Kidney glomerular epithelial cell (primary cell): ENCODE measurements around the gene MSANTD1.

Source experiments
- DNase-seq: peaks from one replicate; lab custom pipeline; 2025; lab: John Stamatoyannopoulos, UW

Gene MSANTD1

GRCh38 chr4:3248811-3249661, at the start of gene MSANTD1:
TSS of gene MSANTD1 (plus strand) at chr4:3249159. CDS start at chr4:3249223, 64 bp downstream.
- no peak for DNase-seq

- DNase-seq, result no peak
Measured at GRCh38 chr4:3199653-3200422, 49.1 kb upstream of the MSANTD1 start.

DNA sequence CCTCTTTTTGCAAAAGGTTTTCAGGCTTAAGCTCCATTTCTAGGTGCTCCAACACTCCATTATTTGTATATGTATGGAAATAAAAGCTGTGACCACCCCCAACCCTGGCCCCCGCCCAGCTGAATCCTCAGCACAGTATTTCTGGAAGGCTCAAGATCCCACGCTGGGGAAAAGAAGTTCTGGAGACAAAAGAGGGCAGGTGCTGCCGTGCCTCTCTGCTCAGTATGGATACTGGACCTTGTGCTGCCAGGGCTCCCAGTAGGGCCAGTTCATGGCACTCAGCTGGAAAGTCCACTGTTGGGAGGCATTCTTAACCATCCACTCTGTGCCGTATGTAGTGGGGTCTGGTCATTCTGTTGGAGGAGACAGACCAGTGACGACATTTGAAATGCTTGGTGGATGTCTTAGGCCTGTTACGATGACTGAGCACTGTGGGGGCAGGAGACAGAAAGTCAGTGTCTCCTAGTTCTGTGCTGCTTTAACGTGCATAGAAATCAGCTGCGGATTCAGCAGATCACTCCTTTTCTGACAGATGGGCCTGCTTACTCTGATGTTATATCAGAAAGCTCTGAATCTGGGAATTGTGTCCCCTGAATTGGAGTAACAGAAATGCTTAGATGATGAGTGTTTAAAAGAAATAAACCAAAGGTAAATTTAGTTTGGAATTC, 48.4 kb upstream of the MSANTD1 start:
- DNase-seq, result no peak

- DNase-seq, result no peak
Measured at GRCh38 chr4:3201718-3202702, 46.9 kb upstream of the MSANTD1 start.

GRCh38 chr4:3202836-3203820, 45.8 kb upstream of the MSANTD1 start:
- DNase-seq, result no peak

- DNase-seq, result no peak
Measured at GRCh38 chr4:3203971-3204431, 45.0 kb upstream of the MSANTD1 start.

DNA sequence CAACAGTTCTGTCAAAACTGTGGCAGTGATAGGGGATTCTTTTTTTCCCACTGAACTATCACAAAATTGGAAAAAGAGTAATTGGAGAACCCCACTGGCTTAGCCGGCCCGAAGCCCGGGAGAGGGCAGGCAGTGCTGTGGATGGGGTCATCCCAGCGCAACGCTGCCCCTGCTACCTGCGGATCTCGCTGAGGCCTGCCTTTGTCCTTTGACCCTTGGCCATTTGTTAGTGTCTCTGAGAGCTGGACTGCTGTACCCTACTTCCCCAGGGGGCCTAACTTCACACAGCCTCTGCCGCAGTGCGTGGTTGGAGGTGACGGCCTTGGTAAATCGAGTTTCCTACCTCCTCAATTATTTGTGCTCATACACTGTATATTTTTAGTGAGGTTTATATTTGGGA, 43.0 kb upstream of the MSANTD1 start:
- DNase-seq, result no peak

DNA sequence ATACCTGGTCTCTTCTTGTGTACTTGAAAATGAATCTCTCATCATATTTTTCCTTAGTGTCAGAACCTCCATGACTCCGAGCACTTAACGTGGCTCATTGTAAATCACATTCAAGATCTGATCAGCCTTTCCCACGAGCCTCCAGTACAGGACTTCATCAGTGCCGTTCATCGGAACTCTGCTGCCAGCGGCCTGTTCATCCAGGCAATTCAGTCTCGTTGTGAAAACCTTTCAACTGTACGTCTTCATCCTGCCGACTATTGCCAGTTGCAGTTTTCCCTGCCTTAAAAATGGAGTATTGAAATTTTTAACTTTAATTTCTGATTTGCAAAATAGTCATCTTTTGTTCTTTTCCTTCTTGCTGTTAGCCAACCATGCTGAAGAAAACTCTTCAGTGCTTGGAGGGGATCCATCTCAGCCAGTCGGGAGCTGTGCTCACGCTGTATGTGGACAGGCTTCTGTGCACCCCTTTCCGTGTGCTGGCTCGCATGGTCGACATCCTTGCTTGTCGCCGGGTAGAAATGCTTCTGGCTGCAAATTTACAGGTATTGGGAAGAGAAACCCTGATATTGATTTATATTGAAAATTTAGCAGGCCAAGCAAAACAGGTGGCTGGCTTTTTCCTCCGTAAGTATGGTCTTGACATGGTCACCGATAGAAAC, 42.4 kb upstream of the MSANTD1 start:
- DNase-seq, result no peak

GRCh38 chr4:3207531-3208037, 41.4 kb upstream of the MSANTD1 start:
- DNase-seq, result no peak

DNA sequence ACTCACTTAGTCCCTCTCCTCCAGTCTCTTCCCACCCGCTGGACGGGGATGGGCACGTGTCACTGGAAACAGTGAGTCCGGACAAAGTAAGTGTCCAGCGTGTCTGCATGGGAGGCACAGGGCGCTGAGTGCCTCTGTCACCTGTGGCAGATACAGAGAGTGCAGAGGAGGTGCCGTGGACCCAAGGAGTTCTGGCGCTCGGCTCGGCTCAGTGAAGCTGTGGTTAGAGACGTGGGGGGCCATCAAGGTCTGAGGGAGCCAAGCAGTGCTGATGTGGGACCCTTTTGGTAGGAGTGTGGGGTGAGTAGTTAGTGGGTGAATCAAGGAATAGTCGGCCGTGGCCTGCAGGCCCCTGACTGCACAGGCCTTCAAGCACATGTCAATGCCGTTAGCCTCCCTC, 40.1 kb upstream of the MSANTD1 start:
- no peak for DNase-seq

GRCh38 chr4:3209551-3210325, 39.2 kb upstream of the MSANTD1 start:
- DNase-seq, result no peak

DNA sequence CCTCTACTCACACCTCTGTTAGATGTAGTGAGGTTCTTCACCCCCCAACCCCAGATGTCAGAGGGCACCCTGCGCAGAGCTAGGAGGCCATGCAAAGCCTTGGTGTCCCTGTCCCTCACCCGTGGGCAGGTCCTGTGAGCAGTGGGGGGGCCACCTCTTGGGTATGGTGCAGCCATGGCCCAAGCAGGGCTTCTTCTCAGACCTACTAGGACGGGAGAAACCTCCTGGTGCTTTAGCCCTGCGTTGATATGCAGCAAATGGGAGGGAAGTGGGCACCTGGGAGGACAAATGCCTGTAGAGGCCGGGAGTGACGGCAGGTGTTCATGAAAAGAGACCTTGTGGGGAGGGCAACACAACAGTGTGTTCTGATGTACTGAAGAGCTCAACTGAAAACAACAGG, 38.5 kb upstream of the MSANTD1 start:
- DNase-seq, result no peak

DNA sequence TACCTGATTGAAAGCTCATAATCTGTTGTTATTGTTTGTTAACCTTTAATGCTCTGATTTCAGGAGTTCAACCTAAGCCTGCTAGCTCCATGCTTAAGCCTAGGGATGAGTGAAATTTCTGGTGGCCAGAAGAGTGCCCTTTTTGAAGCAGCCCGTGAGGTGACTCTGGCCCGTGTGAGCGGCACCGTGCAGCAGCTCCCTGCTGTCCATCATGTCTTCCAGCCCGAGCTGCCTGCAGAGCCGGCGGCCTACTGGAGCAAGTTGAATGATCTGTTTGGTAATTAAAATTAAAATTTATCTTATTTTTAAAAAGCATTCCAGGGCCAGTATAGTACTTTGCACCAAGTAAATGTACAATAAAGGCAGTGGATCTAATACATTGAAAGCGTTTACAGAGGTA, 37.1 kb upstream of the MSANTD1 start:
- no peak for DNase-seq

DNA sequence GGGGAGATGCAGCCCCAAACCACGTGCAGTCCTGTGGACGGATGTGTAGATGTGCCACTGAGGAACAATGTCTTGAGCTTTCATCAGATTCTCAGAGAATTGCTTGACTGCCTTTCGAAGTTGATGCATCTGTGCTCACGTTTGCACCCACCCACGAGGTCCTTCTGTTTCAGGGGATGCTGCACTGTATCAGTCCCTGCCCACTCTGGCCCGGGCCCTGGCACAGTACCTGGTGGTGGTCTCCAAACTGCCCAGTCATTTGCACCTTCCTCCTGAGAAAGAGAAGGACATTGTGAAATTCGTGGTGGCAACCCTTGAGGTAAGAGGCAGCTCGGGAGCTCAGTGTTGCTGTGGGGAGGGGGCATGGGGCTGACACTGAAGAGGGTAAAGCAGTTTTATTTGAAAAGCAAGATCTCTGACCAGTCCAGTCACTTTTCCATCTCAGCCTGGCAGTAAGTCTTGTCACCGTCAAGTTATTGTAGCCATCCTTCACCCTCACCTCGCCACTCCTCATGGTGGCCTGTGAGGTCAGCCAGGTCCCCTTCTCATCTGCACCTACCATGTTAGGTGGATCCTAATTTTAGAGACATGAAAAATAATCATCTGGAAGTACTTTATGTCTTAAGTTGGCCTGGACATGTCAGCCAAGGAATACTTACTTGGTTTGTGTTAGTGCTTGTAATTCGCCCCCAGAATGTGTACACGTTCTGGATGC, 36.4 kb upstream of the MSANTD1 start:
- DNase-seq, result no peak

- no peak for DNase-seq
Measured at GRCh38 chr4:3213106-3213425, 35.9 kb upstream of the MSANTD1 start.

GRCh38 chr4:3213661-3214250, 35.2 kb upstream of the MSANTD1 start:
- DNase-seq, result no peak

- DNase-seq, result no peak
Measured at GRCh38 chr4:3215256-3215655, 33.7 kb upstream of the MSANTD1 start.

GRCh38 chr4:3215733-3216132, 33.2 kb upstream of the MSANTD1 start:
- DNase-seq, result no peak
